ENCODE measurements around the gene KISS1.
"Not testable (repeated sequence)": the region's sequence is repeated elsewhere in the genome, so short reads cannot be mapped to it uniquely, and the experiment has no call there.

Gene KISS1

GRCh38 chr1:204196068-204196795 lies at the start of gene KISS1:
KISS1 (minus strand) TSS chr1:204196491; CDS start chr1:204192876, 3,615 bp downstream.
- no peak for DNase-seq

- DNase-seq: no peak
These were observed 46.6 kb upstream of the KISS1 start for GRCh38 chr1:204242920-204243319.

GRCh38 chr1:204241914-204242313 lies 45.6 kb upstream of the KISS1 start:
- DNase-seq: no peak

GRCh38 chr1:204241050-204241449 lies 44.8 kb upstream of the KISS1 start:
- no peak for DNase-seq

GRCh38 chr1:204240233-204240632 lies 43.9 kb upstream of the KISS1 start:
- no peak for DNase-seq

- DNase-seq: not testable (repeated sequence)
These were observed 43.1 kb upstream of the KISS1 start for GRCh38 chr1:204239401-204239800.

GRCh38 chr1:204238520-204238919 lies 42.2 kb upstream of the KISS1 start:
- not testable (repeated sequence) for DNase-seq

GRCh38 chr1:204237515-204237914 lies 41.2 kb upstream of the KISS1 start:
- not testable (repeated sequence) for DNase-seq

GRCh38 chr1:204232526-204232925 lies 36.2 kb upstream of the KISS1 start:
- no peak for DNase-seq

- DNase-seq: no peak
These were observed 33.9 kb upstream of the KISS1 start for GRCh38 chr1:204230211-204230610.

GRCh38 chr1:204228896-204229295 lies 32.6 kb upstream of the KISS1 start:
- DNase-seq: no peak

- DNase-seq: no peak
These were observed 31.9 kb upstream of the KISS1 start for GRCh38 chr1:204227996-204228785.

- DNase-seq: no peak
These were observed 31.1 kb upstream of the KISS1 start for GRCh38 chr1:204227351-204227750.

GRCh38 chr1:204225841-204226735 lies 29.8 kb upstream of the KISS1 start:
- DNase-seq: no peak

GRCh38 chr1:204224655-204225054 lies 28.4 kb upstream of the KISS1 start:
- DNase-seq: no peak

- DNase-seq: no peak
These were observed 27.0 kb upstream of the KISS1 start for GRCh38 chr1:204223129-204223860.

- DNase-seq: no peak
These were observed 26.4 kb upstream of the KISS1 start for GRCh38 chr1:204222764-204223055.

GRCh38 chr1:204222006-204222763 lies 25.9 kb upstream of the KISS1 start:
- no peak for DNase-seq

- DNase-seq: no peak
These were observed 25.0 kb upstream of the KISS1 start for GRCh38 chr1:204221271-204221670.

GRCh38 chr1:204219971-204220616 lies 23.8 kb upstream of the KISS1 start:
- no peak for DNase-seq

- no peak for DNase-seq
These were observed 22.3 kb upstream of the KISS1 start for GRCh38 chr1:204218552-204218951.

- no peak for DNase-seq
These were observed 21.3 kb upstream of the KISS1 start for GRCh38 chr1:204217648-204218000.
